NCI-H146 (cell line): ENCODE results near the gene HAP1.
"Not testable (repeated sequence)": the region's sequence is repeated elsewhere in the genome, so short reads cannot be mapped to it uniquely, and the experiment has no call there.

Experiments
- DNase-seq: peaks from one replicate; lab custom pipeline; 2025; lab: John Stamatoyannopoulos, UW

The HAP1 gene

DNA sequence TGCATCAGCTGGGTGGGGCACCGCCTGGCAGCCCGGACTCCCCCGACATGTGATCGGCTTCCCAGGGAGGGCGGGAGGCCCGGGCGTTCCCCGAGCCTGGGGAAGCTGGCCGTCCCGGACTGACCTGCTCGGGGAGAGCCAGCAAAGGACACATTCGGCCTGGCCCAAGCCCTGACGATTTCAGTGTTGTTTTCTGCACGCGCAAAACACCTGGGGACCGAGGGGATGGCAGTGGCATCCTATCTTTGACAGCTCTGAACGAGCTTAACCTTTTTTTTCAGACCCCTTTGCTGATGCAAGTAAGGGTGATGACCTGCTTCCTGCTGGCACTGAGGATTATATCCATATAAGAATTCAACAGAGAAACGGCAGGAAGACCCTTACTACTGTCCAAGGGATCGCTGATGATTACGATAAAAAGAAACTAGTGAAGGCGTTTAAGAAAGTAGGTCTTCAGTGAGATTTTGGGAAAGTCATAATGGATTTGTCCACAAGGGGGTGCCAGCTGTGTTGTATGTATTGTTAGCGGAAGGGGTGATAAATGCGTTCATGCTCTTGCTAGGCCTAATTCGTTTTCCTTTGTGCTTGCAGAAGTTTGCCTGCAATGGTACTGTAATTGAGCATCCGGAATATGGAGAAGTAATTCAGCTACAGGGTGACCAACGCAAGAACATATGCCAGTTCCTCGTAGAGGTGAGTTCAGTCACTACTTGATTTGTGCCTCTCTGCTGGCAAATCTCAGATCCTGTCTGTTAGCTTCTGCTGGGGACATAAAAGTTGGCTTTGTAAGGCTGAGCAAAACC lies 44.7 kb downstream of the HAP1 start:
- peak; percentile 50 for DNase-seq

DNA sequence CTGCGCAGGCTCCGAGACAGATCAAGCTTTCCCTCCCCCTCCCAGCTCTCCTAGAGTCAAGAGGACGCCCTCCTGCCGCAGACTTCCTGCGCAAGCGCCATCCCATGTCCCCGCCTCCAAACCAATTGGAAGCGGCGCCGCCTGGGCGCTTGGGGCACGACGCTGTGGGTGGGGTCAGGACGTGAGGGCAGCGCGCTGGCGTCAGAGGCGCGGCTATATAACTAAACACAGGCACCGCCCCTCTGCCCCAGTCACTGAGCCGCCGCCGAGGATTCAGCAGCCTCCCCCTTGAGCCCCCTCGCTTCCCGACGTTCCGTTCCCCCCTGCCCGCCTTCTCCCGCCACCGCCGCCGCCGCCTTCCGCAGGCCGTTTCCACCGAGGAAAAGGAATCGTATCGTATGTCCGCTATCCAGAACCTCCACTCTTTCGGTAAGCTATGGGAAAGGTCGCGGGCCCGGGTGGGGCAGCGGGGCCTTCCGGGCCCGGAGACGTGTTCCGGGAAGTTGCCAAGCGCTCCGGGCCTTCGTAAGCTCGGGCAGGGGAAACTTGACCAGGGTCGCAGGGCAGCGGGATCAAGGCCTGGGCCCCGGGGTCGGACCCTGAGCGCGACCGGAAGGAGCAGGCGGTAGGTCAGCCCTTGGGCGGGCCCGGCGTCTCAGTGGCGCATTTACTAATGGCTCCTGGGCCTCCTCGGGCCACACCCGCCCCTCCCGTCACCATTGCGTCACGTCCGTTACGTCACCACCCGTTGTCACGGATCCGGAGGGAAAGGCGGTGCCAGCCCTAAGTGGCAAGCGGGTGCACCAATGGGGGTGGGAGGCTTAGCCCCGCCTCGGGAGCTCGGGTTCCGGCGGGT lies 45.6 kb downstream of the HAP1 start, which contains the start of gene EIF1:
EIF1 (plus strand) TSS at position 245 of the 856 bp plus-strand sequence; CDS start at position 399, 154 bp downstream.
- peak; percentile 100 for DNase-seq

DNA sequence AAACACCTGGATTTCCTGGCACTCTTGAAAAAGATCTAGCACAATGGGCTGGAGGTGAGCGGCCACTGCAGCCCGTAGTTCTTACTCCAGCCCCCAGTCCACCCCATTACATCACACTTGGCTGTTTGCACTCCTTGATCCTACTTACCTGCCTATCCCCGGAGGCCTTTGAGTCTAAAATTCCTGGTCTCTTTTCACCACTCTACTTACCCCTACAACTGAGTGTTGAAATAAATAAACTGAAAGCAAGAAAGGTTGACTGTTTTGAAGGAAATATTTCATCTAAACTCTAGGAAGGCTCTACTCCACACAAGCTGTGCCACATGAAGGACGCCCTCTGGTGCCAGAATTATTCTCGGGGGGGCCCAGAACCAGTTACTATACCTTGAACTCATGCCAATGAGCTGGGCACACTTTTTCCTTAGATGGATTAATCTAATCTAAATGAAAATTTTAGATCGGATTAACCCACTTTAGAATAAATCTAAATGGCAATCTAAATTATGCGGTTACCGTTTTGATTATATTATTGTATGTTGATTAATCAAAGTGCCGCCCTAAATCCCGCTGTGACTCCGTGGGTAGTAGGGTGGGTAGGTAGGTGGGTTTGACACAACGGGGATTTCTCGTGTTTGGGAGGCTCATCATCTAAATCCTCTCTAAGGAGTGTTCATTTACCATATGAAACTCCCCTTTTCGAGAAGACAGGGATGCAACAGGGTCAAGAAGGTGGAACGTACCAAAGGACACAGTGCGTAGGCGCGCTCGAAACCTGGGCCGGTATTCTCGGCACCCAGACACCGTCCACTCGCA lies 46.4 kb downstream of the HAP1 start:
- DNase-seq: peak; percentile 58

DNA sequence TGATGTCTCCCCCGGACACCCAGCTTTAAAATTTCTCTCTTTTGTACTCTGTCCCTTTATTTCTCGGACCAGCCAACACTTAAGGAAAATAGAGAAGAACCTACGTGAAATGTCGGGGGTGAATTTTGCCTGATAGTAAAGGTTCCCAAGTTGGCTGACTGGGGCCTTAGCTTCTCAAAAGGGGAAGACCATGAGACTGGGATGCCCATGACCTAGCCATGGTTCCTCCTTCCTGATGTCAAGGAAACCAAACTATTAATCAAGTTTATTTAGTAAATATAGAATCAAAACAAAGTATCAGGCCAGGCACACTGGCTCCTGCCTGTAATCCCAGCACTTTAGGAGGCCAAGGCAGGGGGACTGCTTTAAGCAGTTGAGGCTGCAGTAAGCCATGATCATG lies 48.2 kb downstream of the HAP1 start:
- DNase-seq: no peak

DNA sequence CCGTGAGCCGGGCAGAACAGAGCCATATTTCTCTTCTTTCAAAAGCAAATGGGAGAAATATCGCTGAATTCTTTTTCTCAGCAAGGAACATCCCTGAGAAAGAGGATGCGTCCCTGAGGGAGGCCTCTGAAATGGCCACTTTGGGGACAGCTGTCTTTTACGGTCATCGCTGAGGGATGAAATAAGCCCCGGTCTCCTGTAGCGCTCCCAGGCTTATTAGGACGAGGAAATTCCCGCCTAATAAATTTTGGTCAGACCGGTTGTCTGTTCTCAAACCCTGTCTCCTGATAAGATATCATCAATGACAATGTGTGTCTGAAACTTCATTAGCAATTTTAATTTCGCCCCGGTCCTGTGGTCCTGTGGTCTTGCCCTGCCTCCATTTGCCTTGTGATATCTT lies 48.7 kb downstream of the HAP1 start:
- not testable (repeated sequence) for DNase-seq

DNA sequence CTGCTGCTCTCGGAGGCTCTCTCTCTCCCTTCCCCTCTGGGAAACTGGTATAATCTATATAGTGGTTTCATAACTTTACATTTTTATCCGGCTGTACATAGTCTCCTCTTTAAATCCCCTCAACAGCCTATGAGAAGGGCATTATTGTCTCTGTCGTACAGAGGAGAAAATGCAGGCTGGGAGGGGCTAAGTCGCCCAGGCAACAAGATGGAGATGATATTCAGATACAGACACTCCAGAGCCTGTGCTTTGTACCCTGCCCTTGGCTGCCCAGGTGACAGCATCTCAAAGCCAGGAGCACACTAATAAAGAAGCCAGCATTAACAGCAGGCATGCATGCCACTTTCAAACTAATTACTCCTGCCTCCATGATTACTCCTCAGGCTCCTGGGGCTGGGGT lies 50.4 kb downstream of the HAP1 start:
- DNase-seq: peak; percentile 8

DNA sequence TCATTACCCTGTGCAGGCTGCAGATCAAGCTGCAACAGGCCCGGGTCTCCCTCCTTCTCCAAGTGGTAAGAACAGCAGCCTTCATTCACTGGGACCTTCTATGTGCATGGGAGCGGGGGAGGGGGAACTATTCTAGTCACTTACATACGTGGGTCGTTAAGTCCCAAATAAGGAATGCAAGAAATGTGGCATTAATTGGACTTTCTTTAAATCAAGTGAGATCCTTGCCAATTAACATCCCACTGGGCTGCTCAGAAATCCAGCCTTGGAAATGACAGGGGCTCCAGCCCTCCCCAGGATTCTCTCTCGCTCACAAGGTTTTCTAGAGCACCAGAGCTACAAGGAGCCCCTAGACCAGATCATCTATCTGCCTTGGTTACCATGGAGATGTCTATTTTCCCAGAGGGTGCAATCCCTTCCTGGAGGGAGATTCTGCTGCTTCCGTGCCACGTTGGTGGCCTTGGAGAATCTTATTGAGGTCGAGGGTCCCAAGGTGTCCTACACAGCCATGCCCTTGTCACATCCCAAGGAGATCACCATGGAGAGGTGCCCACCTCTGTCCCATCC lies 50.9 kb downstream of the HAP1 start:
- no peak for DNase-seq

DNA sequence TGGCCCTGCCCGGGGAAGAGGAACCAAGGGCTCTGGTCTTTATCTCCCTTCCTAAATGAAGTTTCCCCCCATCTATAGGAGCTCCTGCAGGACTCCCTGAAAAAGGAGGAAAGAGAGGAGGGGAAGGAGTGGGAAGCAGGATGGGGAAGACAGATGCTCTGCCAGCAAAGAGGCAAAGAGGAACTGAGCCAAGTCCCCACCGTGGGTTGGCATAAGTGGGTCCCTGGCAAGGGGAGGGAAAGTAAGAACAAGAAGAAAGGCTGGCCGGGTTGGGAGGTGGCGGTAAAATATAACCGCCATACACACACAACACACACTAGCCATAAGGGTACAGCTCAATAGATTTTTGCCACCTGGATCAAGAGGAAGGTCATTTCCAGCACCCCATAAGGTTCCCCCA lies 51.8 kb downstream of the HAP1 start:
- no peak for DNase-seq

DNA sequence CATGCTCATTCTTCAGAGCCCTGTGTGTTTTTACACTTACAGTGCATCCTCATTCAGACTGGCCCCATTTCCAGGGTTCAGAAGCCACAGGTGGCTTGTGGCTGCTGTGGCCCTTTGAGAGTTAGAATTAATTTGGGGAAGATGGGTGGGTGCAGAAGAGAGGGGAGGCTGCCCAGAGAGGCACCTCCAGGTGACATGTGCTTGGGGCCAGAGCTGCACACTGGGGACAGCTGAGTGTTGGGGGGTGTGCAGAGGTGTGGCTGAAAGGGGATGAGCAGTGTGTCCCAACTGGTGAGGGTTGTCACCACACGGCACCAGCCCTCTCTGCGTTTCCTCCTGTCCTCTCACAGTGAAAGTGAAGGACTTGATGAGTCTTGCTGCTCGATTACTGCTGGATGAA lies 52.7 kb downstream of the HAP1 start:
- no peak for DNase-seq

DNA sequence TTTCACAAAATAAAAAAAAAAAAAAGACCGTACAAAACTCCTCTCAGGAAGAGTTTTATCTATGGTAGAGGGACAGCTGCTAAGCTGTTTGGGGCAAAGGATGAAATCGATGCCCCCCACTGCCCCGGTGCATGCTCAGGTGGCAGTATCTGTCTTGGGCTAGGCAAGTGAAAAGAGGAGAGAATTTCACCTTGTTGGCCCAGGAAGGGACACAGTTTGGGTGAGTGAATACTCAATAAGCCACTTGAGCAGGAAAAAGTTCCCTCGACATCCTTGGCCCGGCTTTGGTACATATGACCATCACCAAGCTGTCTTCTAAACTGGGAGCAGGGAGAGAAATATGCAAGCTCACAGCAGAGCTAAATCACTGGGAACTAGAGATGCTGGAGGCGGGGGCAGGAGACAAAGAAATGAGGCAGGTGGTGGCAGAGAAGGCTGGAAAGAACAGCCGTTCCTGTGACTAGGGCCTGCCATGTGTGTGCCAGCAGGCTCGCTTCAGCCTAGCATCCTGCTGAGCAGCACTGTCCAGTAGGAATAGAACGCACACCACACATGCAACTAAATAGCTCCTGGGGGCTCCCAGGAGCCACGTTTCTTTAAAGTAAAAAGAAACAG lies 53.9 kb downstream of the HAP1 start:
- peak; percentile 85 for DNase-seq

DNA sequence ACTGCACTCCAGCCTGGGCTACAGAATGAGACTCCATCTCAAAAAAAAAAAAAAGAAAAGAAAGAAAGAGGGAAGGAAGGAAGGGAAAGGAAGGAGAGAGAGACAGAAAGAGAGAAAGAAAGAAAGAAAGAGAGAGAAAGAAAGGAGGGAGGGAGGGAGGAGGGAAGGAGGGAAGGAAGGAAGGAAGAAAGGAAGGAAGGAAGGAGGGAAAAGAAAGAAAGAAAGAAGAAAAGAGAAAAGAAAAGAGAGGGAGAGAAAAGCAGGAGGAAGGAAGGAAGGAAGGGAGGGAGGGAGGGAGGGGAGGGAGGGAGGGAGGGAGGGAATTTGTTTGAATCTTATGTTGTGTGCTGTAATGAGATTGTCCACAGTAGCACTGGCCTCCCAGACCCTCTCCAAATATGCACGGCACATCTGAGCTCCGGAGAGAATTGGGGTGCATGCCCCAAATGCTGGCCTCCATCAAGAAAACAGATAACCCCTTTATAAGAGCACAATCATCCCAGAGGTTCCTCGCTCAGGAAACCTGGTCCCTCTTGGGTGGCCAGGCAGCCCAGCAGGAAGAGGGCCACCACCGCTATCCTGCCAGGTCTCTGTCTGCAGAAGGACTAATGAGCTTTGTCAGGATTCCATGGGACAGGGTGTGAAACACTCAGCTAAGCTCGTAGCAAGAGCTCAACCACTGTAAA lies 54.6 kb downstream of the HAP1 start:
- no peak for DNase-seq

DNA sequence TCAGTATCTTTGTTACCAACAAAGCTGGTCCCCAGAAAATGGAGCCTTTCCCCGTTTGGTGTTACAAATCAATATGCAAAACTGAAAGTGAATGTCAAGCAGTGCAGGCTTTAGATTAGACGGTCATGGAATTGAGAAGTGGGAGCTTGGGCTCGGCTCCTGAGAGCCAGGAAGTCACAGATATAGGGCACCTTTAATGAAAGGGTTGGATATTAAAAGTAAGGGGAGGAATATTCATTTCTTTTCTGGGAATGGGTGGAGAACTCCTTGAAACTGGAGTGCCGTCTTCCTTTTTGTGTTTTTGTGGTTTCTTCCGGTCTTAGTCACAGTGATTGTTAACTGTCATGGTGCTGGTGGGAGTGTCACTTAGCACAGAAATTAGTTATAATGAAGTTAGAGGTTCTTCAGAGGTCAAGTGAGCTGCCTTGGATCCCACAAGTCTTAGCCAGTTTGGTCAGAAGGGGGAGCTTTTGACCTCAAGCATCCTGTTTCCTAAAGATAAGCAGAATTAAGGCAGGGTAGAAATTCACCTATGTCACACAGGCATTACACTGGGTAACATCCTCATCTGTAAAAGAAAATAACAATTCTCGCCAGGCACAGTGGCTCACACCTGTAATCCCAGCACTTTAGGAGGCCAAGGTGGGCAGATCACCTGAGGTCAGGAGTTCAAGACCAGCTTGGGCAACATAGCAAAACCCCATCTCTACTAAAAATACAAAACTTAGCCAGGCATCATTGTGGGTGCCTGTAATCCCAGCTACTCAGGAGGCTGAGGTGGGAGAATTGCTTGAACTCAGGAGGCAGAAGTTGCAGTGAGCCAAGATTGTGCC lies 55.3 kb downstream of the HAP1 start:
- DNase-seq: no peak

DNA sequence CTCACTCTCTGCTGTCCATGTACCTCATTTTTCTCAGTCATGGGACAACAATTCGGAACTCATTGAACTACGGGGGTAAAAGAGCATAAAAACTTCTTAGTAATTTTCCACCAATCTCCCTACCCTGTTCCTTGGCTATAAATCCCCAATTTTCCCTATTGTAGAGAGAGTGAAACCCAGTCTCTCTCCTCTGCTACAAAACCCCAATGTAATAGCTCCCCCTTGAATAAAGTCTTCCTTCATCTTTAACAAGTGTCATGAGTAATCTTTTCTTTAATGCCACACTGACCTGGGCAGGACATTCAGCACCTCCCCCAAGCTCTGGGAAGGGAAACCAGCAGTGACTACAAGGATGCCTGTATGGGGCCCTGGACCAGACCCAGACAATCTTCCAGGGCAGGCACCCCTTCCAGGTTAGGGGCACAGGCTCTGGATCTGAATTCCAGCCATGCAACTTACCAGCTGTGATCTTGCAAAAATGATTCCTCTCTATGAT lies 56.0 kb downstream of the HAP1 start:
- DNase-seq: no peak

DNA sequence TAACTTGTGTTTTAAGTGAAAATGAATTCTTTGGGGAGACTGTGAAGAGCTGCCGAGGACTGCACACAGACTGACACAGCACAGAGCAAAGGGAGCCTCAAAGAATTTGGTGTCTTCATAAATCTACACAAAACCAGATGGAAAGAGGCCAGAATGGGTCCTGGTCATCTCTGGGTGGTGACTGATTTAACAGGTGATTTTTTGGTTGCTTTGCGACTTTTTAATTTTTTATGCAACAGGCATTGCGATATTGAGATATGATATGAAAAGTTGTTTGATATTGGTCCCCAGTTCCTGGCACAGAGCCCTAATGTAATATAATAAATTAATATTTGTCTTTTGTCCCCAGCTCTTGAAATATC lies 58.4 kb downstream of the HAP1 start:
- DNase-seq: no peak

DNA sequence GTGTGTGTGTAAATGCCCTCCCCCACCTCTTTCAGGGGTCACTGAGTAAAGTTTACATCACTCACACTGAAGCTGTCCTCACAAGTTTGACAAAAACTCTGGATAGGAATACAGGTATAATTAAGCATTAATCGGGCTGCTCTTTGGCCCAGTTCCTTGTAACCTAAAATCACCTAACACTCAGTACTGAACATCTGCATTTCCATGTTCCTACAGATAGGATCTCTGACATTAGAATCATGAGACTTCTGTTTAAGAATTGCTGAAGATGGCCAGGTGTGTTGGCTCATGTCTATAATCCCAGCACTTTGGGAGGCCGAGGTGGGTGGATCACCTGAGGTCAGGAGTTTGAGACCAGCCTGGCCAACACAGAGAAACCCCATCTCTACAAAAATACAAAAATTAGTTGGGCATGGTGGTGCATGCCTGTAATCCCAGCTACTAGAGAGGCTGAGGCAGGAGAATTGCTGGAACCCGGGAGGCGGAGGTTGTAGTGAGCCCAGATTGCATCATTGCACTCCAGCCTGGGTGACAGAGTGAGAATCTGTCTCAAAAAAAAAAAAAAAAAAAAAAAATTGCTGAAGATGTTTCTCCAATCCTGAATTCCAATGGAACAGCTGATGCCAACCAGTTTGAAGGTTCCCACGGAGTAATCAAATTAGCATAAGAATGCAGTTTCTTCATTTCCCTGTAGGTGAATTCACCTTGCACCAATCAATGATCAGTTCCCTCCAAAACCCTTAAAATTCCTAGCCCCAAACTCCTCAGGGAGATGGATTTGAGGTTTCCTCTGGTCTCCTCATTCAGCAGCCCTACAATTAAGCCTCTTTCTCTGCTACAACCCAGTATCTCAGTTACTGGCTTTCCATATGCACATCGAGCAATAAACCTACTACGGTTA lies 59.0 kb downstream of the HAP1 start:
- not testable (repeated sequence) for DNase-seq
